ENCODE results near the gene B3GALT6. TPM values are rescaled to one million over a fixed set of nuclear protein-coding genes. Genes with fewer than 3 reads are reported as not detected.
A peak's percentile ranks its signal among the peaks of the same experiment; 100 is the strongest.

The B3GALT6 gene
- total RNA-seq, 1 donor from 2014 or later: 30.4 TPM

GRCh38 chr1:1215881-1216605 lies 16.0 kb upstream of the B3GALT6 start:
- no peak for DNase-seq (ENCODE audit: low read depth in 2 of 2)

GRCh38 chr1:1216770-1217620 lies 15.0 kb upstream of the B3GALT6 start:
- no peak for DNase-seq (ENCODE audit: low read depth in 2 of 2)

GRCh38 chr1:1217621-1218523 lies 14.2 kb upstream of the B3GALT6 start:
- DNase-seq (ENCODE audit: low read depth in 2 of 2): peak; percentile 46 to 65

- no peak for DNase-seq (ENCODE audit: low read depth in 2 of 2)
Measured at GRCh38 chr1:1218524-1219200, 13.4 kb upstream of the B3GALT6 start.

DNA sequence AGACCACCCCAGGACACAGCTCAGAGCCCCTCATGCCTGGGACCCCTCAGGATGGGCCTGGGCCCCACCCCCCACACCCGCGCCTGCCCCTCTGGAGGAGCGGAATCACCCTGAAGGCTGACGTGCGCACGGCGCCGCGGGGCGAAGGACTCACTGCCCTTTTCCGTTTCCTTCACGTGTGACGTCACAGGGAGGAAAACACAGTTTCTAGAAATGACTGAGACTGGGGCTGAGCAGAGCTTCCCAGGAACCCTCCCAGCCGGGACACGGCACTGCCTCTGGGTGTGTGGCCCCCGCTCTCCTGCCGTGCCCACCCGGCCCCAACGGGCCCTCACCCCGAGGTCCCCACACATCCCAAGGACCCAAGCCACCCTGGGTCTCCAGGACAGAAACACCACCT lies 12.7 kb upstream of the B3GALT6 start:
- DNase-seq (ENCODE audit: low read depth in 2 of 2): no peak

DNA sequence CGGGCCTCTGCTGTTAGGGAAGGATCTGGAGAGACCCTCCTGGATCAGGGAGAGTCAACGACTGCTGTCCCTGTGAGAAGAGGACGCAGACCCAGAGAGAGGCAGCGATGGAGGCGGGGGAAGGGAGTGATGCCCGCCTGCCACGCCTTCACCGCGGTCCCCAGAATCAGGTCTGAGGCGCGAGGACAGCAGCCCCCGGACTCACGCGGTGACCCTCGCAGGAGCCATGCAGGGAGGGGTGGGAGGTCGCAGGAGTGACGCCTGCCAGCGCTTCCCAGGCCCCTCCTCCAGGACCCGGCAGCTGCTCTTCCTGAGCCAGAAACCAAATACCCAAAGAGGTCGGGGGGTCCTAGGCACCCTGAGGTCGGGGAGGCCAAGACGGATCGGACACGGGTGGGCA lies 11.8 kb upstream of the B3GALT6 start:
- DNase-seq (ENCODE audit: low read depth in 2 of 2): no peak

GRCh38 chr1:1221887-1222574 lies 10.0 kb upstream of the B3GALT6 start:
- DNase-seq (ENCODE audit: low read depth in 2 of 2): no peak

DNA sequence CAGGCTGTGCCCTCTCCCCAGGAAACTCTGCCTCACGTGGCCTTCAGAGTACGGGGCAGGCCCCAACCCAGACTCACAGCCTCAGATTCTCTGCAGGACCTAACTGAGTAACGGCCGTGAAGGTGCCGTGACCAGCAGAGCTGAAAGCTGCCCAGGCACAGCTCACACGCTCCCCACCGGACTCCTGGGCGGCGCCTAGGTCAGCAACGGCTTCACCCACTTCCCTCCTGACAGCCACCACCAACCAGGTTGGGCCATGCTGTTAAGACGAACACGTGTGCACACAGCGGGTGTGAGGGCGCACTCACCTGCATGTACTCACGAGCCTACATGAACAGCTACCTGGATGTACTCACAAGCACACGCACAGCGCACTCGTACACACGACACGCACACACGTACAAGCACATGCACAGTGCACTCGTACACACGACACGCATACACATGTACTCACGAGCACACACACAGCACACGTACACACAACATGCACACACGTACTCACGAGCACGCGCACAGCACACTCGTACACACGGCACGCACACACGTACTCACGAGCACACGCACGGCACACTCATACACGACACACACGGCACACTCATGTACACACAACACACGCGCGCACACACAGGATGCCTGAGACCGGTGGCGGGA lies 9.3 kb upstream of the B3GALT6 start:
- no peak for DNase-seq (ENCODE audit: low read depth in 2 of 2)

DNA sequence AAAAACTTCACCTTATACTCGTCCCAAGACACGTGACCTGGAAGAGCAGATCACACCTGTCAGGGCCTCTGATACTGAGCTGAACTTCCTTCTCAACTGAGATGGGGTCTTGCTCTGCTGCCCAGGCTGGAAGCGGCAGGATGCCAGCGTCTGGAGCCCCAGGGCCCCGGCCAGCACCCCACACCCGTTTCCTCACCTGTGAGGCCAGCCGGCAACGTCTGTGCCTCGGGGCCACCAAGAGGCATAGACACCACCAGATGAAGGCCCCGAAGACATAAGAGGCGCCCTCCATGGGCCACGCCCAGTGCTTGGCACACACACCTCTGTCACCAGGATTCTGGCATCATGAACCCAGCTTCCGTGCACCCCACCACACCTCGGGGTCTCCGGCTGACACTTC lies 8.7 kb upstream of the B3GALT6 start:
- DNase-seq (ENCODE audit: low read depth in 2 of 2): no peak

- DNase-seq (ENCODE audit: low read depth in 2 of 2): no peak
Measured at GRCh38 chr1:1223891-1224290, 8.1 kb upstream of the B3GALT6 start.

- DNase-seq (ENCODE audit: low read depth in 2 of 2): no peak
Measured at GRCh38 chr1:1225238-1225845, 6.7 kb upstream of the B3GALT6 start.

- DNase-seq (ENCODE audit: low read depth in 2 of 2): no peak
Measured at GRCh38 chr1:1225913-1226312, 6.1 kb upstream of the B3GALT6 start.

DNA sequence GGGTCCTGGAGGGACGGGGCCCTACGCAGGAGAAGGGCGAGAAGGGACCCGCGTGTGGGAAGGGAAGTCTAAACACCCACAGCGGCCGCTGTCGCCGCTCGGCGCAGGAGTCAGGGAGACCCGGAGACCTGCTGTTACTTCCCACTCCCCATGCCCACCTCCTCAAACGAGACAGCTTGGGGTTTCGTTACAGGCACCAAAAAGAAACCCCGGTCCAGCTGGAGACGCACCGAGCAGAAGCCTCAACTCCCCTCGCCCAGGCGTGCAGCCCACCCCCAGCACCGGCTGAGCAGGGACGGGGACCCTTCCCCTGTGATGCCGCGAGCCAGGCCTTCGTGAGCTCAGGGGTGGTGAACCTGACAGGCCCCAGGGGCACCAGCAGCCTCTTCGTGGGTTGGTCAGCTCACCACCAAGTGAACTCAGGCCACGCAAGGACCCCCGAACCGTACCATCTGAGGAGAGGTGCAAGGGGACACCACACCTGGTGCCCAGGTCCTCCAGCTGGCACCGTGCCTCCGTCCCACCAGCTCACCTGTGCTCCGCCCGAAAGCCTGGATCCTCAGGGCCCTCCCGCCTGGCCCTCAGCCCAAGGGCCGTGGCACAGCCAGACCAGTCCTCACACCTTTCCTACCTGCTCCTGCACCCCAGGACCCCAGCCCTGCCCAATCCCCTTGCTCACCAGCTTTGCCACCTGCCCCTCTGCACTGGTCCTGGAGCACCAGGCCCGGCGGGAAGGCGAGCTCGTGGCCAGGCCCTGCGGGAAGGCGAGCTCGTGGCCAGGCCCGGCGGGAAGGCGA lies 5.3 kb upstream of the B3GALT6 start:
- no peak for DNase-seq (ENCODE audit: low read depth in 2 of 2)

DNA sequence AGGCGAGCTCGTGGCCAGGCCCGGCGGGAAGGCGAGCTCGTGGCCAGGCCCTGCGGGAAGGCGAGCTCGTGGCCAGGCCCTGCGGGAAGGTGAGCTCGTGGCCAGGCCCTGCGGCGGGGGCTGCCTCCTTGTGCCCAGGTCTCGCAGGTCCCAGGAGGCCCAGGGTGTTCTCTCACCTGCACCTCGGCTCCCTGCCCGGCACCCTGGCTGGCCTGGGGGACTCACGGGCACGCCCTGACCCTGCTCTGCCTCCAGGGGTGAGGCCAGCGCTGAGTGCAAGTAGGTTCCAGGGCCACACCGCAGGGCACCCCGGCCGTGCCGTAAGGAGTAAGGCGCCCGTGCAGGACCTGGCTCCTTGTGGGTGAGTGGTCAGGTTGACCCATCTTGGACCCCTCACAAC lies 4.7 kb upstream of the B3GALT6 start:
- DNase-seq (ENCODE audit: low read depth in 2 of 2): no peak

DNA sequence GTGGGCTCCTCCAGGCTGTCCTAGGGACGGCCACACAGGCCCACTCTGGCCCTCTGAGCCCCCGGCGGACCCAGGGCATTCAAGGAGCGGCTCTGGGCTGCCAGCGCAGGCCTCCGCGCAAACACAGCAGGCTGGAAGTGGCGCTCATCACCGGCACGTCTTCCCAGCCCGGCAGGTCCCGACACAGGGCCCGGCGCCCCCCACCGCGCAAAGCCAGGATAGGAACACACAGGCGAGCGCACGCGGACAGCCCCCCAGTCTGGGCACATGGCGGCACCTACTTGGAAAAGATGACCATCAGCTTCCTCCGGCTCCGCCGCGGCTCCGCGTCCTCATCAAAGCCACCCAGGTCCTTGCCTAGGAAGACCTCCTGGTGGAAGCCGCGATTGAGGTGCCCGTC lies 3.9 kb upstream of the B3GALT6 start:
- no peak for DNase-seq (ENCODE audit: low read depth in 2 of 2)

DNA sequence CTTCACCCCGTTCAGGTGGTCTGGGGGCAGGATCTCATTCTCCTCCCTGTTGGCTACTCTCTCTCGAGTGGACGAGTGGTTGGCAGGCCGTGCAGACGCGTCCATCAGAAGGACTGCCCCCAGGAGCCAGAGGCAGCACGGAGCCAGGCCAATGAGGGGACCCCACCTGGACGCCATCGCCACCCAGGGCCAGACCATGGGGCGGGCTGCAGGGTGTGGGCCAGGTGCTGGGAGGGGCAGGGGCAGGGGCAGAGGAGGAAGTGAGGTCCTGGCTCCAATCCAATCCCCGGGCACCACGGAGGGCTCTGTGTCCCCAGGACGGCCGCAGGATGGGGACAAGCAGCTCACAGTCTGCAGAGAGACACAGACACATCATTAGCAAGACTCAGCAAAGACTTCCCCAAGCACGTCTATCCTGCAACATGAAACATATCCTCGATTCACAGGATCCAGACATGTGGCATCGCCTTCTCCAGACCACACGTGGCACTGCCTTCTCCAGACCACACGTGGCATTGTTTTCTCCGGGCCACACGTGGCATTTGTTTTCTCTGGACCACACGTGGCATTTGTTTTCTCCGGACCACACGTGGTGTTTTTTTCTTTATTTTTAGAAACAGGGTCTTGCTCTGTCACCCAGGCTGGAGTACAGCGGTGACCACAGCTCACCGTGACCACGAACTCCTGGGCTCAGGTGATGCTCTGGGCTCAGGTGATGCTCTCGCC lies 3.3 kb upstream of the B3GALT6 start:
- no peak for DNase-seq (ENCODE audit: low read depth in 2 of 2)

DNA sequence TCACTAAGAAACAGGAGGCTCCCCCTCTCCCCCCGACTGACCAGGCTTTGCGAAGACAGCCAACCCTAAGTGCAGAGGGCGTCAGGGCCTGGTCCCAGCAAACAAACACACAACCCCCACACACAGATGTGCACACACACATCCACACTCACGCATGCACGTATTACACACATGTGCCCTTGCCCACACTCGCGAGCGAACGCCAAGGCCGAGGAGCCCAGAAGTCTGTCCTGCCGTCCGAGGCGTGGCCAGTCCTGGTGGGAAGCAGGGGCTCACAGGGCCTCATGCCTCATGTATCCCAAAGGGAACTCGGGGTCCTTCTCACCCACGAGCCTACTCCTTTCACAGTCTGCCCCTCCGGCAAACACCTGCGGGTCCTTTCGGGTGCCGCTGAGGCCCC lies 2.3 kb upstream of the B3GALT6 start:
- DNase-seq (ENCODE audit: low read depth in 2 of 2): no peak

DNA sequence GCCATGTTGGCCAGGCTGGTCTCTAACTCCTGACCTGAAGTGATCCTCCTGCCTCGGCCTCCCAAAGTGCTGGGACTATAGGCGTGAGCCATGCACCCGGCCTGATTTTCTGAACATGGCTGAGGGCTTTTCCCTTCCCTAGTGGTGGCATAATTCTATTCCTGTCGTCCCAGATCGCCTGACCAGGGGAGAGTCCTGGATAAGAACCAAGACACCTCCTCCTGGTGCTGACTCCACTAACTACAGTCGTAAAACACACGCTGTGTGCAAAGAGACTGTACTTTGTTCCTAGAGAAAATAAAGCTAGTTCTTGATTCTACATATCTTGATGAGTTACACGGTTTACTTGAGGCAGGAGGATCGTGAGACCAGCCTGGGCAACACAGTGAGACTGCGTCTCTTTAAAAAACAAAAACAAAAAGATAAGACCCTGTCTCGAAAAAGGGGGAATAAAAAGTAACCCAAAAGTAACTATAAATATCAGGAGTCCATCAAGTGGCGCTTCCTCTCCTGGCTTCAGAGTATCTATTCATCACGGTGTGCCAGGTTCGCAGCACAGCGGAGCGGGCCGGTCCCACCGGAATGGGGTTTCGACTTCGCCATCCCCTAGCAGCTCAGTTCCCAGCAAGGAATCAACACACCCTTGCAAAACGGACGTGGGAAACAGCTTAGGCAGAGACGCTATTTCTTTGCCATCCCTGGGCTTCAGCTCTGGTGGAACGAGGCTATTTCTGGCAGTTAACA lies 1.2 kb upstream of the B3GALT6 start:
- peak; percentile 76 to 78 for DNase-seq (ENCODE audit: low read depth in 2 of 2)

Measured in lung microvascular endothelial cell (primary cell).